Astrocyte of the cerebellum (primary cell): ENCODE data around the gene TRPC3.
A peak's percentile ranks its signal among the peaks of the same experiment; 100 is the strongest.

Source experiments
- DNase-seq: peaks from one replicate; pipeline ENCODE4 v3.0.0-alpha.2; 2011; ENCODE audit warnings: low read depth
- H3K4me3 ChIP-seq: 2 replicates; pipeline ENCODE4 v1.5.1; 2011; ENCODE audit warnings: mild to moderate bottlenecking, low read depth, low read length, moderate library complexity
- CTCF ChIP-seq: IDR thresholded peaks from 2 replicates; pipeline ENCODE4 v1.5.1; 2012; ENCODE audit warnings: low read length, low read depth, moderate library complexity, mild to moderate bottlenecking; ENCODE audit errors: missing control alignments
- in situ Hi-C: cut with HindIII; loops from 2 replicates; pipeline ENCODE4 v1.10.0; 2017; ENCODE audit warnings: low sequenced_read_pairs

Gene TRPC3

GRCh38 chr4:121952290-121952689 lies 430 bp upstream of the TRPC3 start:
- TF ChIP-seq CTCF: no peak
- in situ Hi-C loops: no loop called here
- no peak for DNase-seq
- H3K4me3 ChIP-seq: peak overlapping the region; percentile 61

GRCh38 chr4:121950680-121951520 lies 960 bp downstream of the TRPC3 start:
- DNase-seq: no peak
- in situ Hi-C loops: no loop called here
- no peak for TF ChIP-seq CTCF
- peak overlapping the region; percentile 61 for H3K4me3 ChIP-seq

GRCh38 chr4:121950212-121950679 lies 1.6 kb downstream of the TRPC3 start:
- in situ Hi-C loops: no loop called here
- peak overlapping the region; percentile 61 for H3K4me3 ChIP-seq
- DNase-seq: peak; percentile 53
- TF ChIP-seq CTCF: peak; percentile 84

- no peak overlapping the region for H3K4me3 ChIP-seq
- DNase-seq: no peak
- in situ Hi-C loops: no loop called here
- no peak for TF ChIP-seq CTCF
Measured at GRCh38 chr4:121946644-121947043, 5.2 kb downstream of the TRPC3 start.

- TF ChIP-seq CTCF: peak; percentile 27
- no peak overlapping the region for H3K4me3 ChIP-seq
- no peak for DNase-seq
- in situ Hi-C loops: no loop called here
Measured at GRCh38 chr4:121943941-121944340, 7.9 kb downstream of the TRPC3 start.

- DNase-seq: no peak
- no peak for TF ChIP-seq CTCF
- H3K4me3 ChIP-seq: no peak overlapping the region
- in situ Hi-C loops: no loop called here
Measured at GRCh38 chr4:121939690-121940089, 12.2 kb downstream of the TRPC3 start.
